ENCODE data around the gene MT1F.
"Not testable (repeated sequence)": the region's sequence is repeated elsewhere in the genome, so short reads cannot be mapped to it uniquely, and the experiment has no call there.

The MT1F gene

DNA sequence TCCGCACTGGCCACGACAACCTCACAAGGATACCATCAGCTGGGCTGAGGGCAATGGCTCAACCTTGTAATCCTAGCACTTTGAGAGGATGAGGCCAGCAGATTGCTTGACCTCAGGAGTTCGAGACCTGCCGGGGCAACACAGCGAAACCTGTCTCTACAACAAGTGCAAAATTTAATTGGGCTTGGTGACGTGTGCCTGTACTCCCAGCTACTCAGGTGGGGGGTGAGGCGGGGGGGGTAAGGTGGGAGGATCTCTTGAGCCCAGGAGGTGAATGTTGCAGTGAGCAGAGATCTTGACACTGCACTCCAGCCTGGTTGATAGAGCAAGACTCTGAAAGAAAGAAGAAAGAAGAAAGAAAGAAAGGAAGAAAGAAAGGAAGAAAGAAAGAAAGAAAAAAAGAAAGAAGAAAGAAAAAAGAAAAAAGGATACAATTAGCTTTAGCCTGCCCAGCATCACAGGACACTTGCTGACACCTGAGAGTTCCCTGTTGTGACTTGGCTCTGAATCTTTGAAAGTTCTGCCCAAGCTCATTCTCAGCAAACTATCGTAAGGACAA lies 37.3 kb upstream of the MT1F start:
- no peak for TF ChIP-seq ZNF274 (IDR thresholded peaks at IDR 0.05; ENCODE audit: low read depth, low read length)
- TF ChIP-seq YY1 (IDR thresholded peaks at IDR 0.05; ENCODE audit: insufficient read depth, insufficient read length) = no peak
- TF ChIP-seq SUZ12 (IDR thresholded peaks at IDR 0.05; ENCODE audit: extremely low read depth, insufficient read depth, insufficient read length) = no peak
- Histone ChIP-seq H3K27me3 (ENCODE audit: insufficient read depth, insufficient read length) (peaks cover 40% of the 10 kb centered on the region), H3K4me1 (ENCODE audit: insufficient read depth, insufficient read length) (peaks cover 9% of the 10 kb centered on the region), H3K9ac (ENCODE audit: insufficient read length, low read depth) (no peak overlapping the region), H3K4me3 (ENCODE audit: insufficient read length, low read depth) (no peak overlapping the region), H3K36me3 (ENCODE audit: insufficient read depth, insufficient read length, low read length) (no peaks in the 10 kb centered on the region), H3K9me3 (ENCODE audit: insufficient read depth, low read length) (no peaks in the 10 kb centered on the region)
- no peak for DNase-seq (ENCODE audit: low read depth, low spot score)

DNA sequence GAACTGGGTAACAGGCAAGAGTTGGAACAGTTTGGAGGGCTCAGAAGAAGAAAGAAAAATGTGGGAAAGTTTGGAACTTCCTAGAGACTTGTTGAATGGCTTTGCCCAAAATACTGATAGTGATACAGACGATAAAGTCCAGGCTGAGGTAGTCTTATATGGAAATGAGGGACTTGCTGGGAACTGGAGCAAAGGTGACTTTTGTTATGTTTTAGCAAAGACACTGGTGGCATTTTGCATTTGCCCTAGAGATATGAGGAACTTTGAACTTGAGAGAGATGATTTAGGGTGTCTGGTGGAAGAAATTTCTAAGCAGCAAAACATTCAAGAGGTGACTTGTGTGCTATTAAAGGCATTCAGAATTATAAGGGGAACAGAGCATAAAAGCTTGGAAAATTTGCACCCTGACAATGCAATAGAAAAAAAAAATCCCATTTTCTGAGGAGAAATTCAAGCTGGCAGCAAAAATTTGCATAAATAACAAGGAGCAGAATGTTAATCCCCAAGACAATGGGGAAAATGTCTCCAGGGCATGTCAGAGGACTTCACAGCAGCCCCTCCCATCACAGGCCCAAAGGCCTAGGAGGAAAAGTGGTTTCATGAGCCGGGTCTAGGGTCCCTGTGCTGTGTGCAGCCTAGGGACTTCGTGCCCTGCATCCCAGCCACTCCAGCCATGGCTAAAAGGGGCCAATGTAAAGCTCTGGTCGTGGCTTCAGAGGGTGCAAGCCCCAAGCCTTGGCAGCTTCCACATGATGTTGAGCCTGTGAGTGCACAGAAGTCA lies 35.9 kb upstream of the MT1F start:
- not testable (repeated sequence) for H3K4me3 ChIP-seq (ENCODE audit: insufficient read length, low read depth); H3K9me3 ChIP-seq (ENCODE audit: insufficient read depth, low read length); H3K9ac ChIP-seq (ENCODE audit: insufficient read length, low read depth); DNase-seq (ENCODE audit: low read depth, low spot score)
- Histone ChIP-seq H3K27me3 (ENCODE audit: insufficient read depth, insufficient read length) (peaks cover 41% of the 10 kb centered on the region), H3K36me3 (ENCODE audit: insufficient read depth, insufficient read length, low read length) (peaks cover 10% of the 10 kb centered on the region), H3K4me1 (ENCODE audit: insufficient read depth, insufficient read length) (peaks cover 12% of the 10 kb centered on the region)

DNA sequence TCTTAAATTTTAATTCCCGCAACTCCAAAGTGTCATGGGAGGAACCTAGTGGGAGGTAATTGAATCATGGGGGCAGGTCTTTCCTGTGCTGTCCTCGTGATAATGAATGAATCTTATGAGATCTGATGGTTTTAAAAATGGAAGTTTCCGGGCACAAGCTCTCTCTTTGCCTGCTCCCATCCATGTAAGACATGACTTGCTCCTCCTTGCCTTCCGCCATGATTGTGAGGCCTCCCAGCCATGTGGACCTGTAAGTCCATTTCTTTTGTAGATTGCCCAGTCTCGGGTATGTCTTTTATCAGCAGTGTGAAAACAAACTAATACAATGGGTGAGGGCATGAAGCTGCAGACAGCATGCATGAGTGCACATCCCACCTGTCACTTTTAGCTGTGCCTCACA lies 34.6 kb upstream of the MT1F start:
- H3K27me3 ChIP-seq (ENCODE audit: insufficient read depth, insufficient read length) = peaks cover 28% of the 10 kb centered on the region

DNA sequence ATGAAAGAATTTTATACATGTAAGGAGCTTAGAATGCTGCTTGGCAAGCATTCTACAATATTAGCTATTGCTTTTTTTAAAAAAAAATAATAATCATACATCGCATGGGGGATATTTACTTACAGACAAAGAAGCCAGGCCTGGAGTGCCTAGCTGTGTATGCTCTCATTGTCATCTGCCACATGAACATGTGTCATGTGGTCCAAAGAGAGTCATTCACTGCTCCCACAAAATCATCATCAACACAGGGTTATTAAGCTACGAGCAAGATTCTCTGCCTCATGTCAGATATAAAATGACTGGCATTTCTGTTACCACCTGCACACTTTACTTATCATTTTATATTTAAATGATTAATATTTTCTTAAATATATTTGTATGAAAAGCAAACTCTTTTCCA lies 34.1 kb upstream of the MT1F start:
- Histone ChIP-seq H3K4me3 (ENCODE audit: insufficient read length, low read depth) (no peak overlapping the region), H3K27me3 (ENCODE audit: insufficient read depth, insufficient read length) (peaks cover 24% of the 10 kb centered on the region), H3K9ac (ENCODE audit: insufficient read length, low read depth) (no peak overlapping the region), H3K4me1 (ENCODE audit: insufficient read depth, insufficient read length) (peaks cover 8% of the 10 kb centered on the region), H3K36me3 (ENCODE audit: insufficient read depth, insufficient read length, low read length) (peaks cover 10% of the 10 kb centered on the region), H3K9me3 (ENCODE audit: insufficient read depth, low read length) (no peaks in the 10 kb centered on the region)
- TF ChIP-seq SUZ12 (IDR thresholded peaks at IDR 0.05; ENCODE audit: extremely low read depth, insufficient read depth, insufficient read length) (no peak), YY1 (IDR thresholded peaks at IDR 0.05; ENCODE audit: insufficient read depth, insufficient read length) (no peak), ZNF274 (IDR thresholded peaks at IDR 0.05; ENCODE audit: low read depth, low read length) (no peak)
- no peak for DNase-seq (ENCODE audit: low read depth, low spot score)

More for the DNA sequence above, 34.6 kb upstream of the MT1F start:
- not testable (repeated sequence) for DNase-seq (ENCODE audit: low read depth, low spot score); H3K9ac ChIP-seq (ENCODE audit: insufficient read length, low read depth); H3K9me3 ChIP-seq (ENCODE audit: insufficient read depth, low read length); H3K4me3 ChIP-seq (ENCODE audit: insufficient read length, low read depth); H3K4me1 ChIP-seq (ENCODE audit: insufficient read depth, insufficient read length)
- peaks cover 10% of the 10 kb centered on the region for H3K36me3 ChIP-seq (ENCODE audit: insufficient read depth, insufficient read length, low read length)

DNA sequence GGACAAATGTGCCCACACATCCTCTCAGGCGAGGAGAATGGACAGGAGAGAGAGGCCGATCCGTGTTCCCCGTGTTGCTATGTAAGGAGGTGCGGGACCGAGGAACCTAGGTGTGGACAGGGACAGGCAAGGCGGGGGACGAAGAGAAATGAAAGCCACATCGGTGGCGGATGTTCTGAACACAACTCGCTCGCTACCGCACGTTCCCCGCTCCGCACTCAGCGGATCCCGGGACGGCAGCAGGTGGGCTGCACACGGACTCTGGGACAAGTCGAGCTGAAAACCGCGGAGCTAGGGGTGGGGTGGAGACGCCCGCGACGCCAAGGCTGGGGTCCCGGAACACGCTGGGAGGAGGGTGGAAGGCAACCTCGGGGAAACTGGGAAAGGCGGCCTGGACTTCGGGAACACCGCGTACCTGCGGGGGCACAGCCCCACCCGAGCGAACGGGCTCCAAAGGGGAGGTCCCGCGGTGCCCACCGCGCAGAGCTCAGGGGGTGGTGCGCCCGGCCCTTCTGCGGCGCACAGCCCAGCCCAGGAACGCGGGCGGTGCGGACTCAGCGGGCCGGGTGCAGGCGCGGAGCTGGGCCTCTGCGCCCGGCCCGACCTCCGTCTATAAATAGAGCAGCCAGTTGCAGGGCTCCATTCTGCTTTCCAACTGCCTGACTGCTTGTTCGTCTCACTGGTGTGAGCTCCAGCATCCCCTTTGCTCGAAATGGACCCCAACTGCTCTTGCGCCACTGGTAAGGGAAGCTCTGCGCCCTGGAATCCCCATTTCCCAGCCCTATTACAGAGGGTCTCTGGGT lies 32.4 kb upstream of the MT1F start, which contains the start of gene MT1E:
Gene MT1E (plus strand): TSS at position 642 of the 803 bp plus-strand sequence. CDS start 71 bp downstream, at position 713.
- H3K9ac ChIP-seq (ENCODE audit: insufficient read length, low read depth) = peak within 1 kb of the TSS; percentile 90
- peak within 1 kb of the TSS; percentile 67 for H3K4me3 ChIP-seq (ENCODE audit: insufficient read length, low read depth)
- peaks cover 8% of the 10 kb centered on the region for H3K4me1 ChIP-seq (ENCODE audit: insufficient read depth, insufficient read length)
- TF ChIP-seq ZNF274 (IDR thresholded peaks at IDR 0.05; ENCODE audit: low read depth, low read length) (no peak), YY1 (IDR thresholded peaks at IDR 0.05; ENCODE audit: insufficient read depth, insufficient read length) (no peak), SUZ12 (IDR thresholded peaks at IDR 0.05; ENCODE audit: extremely low read depth, insufficient read depth, insufficient read length) (no peak)
- H3K36me3 ChIP-seq (ENCODE audit: insufficient read depth, insufficient read length, low read length) = peaks cover 10% of the 10 kb centered on the region
- H3K27me3 ChIP-seq (ENCODE audit: insufficient read depth, insufficient read length) = peaks cover 31% of the 10 kb centered on the region
- no peak for DNase-seq (ENCODE audit: low read depth, low spot score)
- H3K9me3 ChIP-seq (ENCODE audit: insufficient read depth, low read length) = no peaks in the 10 kb centered on the region

DNA sequence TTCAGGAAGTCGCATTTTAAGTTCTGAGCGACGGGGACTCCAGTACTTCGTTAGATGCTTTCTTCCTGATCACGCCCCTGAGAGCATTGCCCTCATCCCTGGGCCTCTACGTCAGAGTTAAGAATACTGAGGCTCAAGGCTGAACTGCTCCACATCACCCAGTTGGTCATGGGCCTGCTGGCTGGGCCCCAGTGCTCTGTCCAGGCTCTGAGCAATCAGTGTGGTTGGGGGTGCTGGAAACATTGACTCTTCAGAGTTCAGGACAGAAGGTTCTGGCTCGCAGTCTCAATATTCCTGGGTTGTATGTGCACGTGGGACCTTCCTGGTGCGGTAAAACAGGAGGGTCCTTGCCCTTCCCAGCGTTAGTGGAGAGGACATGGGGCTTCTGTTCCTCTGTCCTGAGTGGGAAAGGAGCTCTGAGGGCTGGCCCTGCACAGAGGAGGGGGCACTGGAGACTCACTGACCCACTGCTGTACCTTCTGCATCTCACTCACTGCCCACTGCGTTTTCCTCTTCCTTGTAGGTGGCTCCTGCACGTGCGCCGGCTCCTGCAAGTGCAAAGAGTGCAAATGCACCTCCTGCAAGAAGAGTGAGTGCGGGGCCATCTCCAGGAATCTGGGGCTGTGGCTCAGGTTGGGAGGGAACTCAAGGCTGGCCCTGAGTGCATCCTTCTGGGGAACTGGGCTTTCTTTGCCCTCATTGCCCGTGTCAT lies 31.7 kb upstream of the MT1F start:
- Histone ChIP-seq H3K4me3 (ENCODE audit: insufficient read length, low read depth) (peak overlapping the region; percentile 67), H3K9me3 (ENCODE audit: insufficient read depth, low read length) (no peaks in the 10 kb centered on the region), H3K9ac (ENCODE audit: insufficient read length, low read depth) (peak overlapping the region; percentile 90), H3K36me3 (ENCODE audit: insufficient read depth, insufficient read length, low read length) (peaks cover 10% of the 10 kb centered on the region), H3K4me1 (ENCODE audit: insufficient read depth, insufficient read length) (peaks cover 8% of the 10 kb centered on the region), H3K27me3 (ENCODE audit: insufficient read depth, insufficient read length) (peaks cover 39% of the 10 kb centered on the region)
- TF ChIP-seq ZNF274 (IDR thresholded peaks at IDR 0.05; ENCODE audit: low read depth, low read length) = no peak
- TF ChIP-seq SUZ12 (IDR thresholded peaks at IDR 0.05; ENCODE audit: extremely low read depth, insufficient read depth, insufficient read length) = no peak
- TF ChIP-seq YY1 (IDR thresholded peaks at IDR 0.05; ENCODE audit: insufficient read depth, insufficient read length) = no peak
- DNase-seq (ENCODE audit: low read depth, low spot score) = no peak

DNA sequence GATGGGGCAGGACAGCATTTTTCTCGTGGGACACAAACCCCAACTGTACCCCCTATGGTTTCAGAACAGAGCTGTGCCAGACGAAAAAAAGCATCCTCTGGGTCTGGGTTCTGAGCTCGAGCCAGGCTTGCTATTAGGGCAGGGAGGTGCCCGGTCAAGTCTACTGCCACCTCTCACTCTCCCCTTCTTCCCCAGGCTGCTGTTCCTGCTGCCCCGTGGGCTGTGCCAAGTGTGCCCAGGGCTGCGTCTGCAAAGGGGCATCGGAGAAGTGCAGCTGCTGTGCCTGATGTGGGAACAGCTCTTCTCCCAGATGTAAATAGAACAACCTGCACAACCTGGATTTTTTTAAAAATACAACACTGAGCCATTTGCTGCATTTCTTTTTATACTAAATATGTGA lies 31.1 kb upstream of the MT1F start:
- Histone ChIP-seq H3K4me3 (ENCODE audit: insufficient read length, low read depth) (peak overlapping the region; percentile 67), H3K4me1 (ENCODE audit: insufficient read depth, insufficient read length) (peaks cover 5% of the 10 kb centered on the region), H3K27me3 (ENCODE audit: insufficient read depth, insufficient read length) (peaks cover 45% of the 10 kb centered on the region), H3K9ac (ENCODE audit: insufficient read length, low read depth) (peak overlapping the region; percentile 90), H3K9me3 (ENCODE audit: insufficient read depth, low read length) (no peaks in the 10 kb centered on the region), H3K36me3 (ENCODE audit: insufficient read depth, insufficient read length, low read length) (peaks cover 10% of the 10 kb centered on the region)
- DNase-seq (ENCODE audit: low read depth, low spot score) = no peak
- TF ChIP-seq ZNF274 (IDR thresholded peaks at IDR 0.05; ENCODE audit: low read depth, low read length) (no peak), YY1 (IDR thresholded peaks at IDR 0.05; ENCODE audit: insufficient read depth, insufficient read length) (no peak), SUZ12 (IDR thresholded peaks at IDR 0.05; ENCODE audit: extremely low read depth, insufficient read depth, insufficient read length) (no peak)

All from NT2/D1 (cell line).